Embryonic facial prominence (tissue), 1 donor: Measurements from ENCODE around the gene CREB3L1.

Experiments used
- DNase-seq: peaks from one replicate; pipeline ENCODE4 v3.0.0-alpha.2; 2016; ENCODE audit errors: extremely low spot score

CREB3L1 gene

DNA sequence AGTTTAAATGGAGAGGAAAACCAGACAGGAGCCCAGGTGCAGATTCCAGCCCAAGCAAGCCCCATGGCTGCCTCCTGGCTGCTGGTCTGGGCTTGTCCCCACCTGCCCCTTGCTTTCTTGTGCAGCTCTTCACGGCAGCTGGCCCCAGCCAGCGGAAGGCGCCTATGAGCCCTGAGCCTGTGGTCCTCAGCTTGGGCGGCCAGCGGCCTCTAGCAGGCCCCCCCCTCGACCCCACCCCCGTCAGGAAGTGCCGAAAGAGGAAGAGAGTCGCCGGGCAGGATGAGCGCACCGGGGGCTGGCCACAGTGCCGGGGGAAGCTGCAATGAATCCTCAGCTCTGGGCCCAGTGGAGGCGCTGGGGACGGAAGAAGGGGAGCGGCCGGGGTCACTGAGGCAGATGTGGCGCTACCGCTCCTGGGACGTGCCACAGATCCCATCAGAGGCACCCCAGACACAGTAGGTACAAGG, 67.7 kb downstream of the CREB3L1 start:
- DNase-seq = no peak

DNA sequence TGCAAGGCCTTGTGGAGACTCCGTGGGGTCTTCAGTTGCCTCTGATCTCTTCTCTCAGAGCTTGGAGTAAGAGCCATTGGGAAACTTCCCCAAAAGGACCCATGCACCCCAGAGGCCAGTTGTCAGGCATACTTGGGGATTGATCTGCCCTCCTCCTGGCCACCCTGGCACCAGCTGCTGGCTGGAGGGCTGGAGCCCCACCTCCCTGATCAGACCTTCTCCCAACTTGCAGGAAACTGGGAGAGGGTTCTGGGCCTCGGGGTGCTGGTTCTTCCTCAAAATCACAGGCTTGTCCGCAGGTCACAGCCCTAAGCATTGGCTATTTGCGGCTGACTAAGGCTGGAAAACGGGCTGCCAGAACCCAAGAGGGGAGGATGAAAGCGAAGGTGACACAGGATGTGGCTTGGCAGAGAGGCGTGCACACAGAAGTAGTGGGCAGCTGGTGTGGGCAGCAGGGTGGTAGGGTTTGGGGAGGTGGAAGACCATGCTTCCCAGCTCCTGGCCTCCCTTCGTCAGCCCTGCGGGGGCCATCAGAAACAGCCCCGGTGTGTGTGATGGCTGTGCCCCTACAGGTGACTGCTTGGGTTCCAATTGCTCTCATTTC, 68.5 kb downstream of the CREB3L1 start:
- no peak for DNase-seq

GRCh38 chr11:46346886-46347636, 69.6 kb downstream of the CREB3L1 start, which contains the start of gene DGKZ:
TSS of gene DGKZ (plus strand) at chr11:46347463. CDS start at chr11:46347660, 197 bp downstream.
- no peak for DNase-seq

- no peak for DNase-seq
Measured at GRCh38 chr11:46347637-46348311, 70.3 kb downstream of the CREB3L1 start.

- no peak for DNase-seq
Measured at GRCh38 chr11:46348566-46349401, 71.3 kb downstream of the CREB3L1 start.

- DNase-seq = no peak
Measured at GRCh38 chr11:46350695-46351094, 73.2 kb downstream of the CREB3L1 start.

GRCh38 chr11:46351148-46351547, 73.7 kb downstream of the CREB3L1 start:
- DNase-seq = no peak

DNA sequence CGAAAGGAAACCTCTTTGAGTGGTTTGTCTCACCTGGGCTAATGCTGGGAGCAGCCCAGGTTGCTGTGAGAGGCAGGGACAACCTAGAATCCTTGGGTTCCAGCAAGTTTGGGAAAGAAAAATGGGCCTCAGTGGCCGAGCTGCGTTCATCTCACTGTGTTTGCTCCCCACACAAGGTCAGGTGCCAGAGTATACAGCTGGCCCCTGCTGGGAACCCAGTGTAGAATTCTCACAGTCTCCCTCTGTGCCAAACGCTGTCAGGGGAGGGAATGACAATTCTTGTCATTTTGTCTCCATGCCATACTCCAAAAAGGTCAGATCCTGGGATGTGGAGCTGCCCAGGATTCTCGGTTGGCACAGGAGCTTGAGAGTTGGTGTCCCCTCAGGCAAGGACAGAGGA, 74.1 kb downstream of the CREB3L1 start:
- DNase-seq = no peak

GRCh38 chr11:46352063-46352841, 74.8 kb downstream of the CREB3L1 start:
- DNase-seq = no peak

GRCh38 chr11:46353698-46354097, 76.2 kb downstream of the CREB3L1 start:
- no peak for DNase-seq

- no peak for DNase-seq
Measured at GRCh38 chr11:46356924-46357482, 79.5 kb downstream of the CREB3L1 start.

- no peak for DNase-seq
Measured at GRCh38 chr11:46357483-46357936, 80.0 kb downstream of the CREB3L1 start.

DNA sequence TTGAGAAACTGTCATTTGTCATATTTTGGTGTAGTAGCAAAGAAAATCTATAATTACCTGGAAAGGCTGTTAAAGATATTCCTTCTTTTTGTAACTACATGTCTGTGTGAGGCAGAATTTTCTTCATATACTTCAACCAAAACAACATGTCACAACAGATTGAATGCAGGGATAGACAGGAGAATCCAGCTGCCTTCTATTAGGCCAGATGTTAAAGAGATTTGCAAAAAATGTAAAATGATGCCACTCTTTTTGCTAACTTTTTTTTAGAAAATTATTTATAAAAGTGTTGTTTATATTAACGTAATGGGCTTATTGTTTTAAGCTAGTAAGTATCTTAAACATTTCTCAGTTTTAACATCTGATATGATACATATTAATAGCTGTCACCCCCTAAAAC, 82.5 kb downstream of the CREB3L1 start:
- no peak for DNase-seq

- no peak for DNase-seq
Measured at GRCh38 chr11:46360878-46361277, 83.4 kb downstream of the CREB3L1 start.

DNA sequence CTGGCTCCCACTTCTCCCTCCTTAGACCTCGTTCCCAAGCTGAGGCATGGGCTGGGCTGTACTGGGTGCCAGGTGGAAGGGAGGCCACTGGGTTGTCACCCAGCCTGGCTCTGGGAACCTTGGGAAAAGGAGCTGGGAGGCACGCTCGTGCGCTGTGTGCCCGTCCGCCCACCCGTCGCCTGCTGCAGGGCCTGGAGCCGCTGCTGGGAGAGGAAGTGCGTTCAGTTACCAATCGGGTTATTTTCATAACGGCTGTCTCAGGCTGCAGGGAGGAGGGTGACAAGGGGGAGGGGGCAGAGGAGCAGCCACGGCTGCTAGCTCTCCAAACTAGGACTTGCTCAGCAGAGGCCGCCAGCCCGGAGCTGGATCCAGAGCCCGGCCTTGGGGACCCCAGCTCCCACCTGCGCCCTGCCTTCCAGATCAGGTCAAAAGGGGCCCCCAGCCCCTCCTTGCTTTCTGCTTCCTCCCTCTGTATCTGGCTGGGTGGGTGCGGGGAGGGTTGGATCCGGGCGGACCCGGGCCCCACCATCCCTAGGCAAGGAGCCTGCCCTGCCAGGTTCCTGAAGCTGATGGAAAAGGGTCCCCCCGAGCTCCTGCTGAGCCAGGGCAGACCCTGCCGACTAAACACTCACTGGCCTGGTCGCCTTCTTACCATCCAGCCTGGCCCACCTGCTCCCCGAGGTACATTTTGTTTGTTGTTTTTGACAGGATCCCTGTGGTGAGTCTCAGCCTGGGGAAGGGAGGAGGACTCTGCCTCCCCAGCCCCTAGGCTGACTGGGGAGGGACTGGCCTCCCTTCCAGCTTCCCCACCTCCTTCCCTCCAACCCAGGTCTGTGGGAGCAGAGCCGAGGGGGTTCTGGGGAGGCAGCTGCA, 84.1 kb downstream of the CREB3L1 start:
- DNase-seq = no peak

- DNase-seq = no peak
Measured at GRCh38 chr11:46362156-46363030, 84.9 kb downstream of the CREB3L1 start.

GRCh38 chr11:46363031-46363407, 85.6 kb downstream of the CREB3L1 start:
- DNase-seq = no peak

DNA sequence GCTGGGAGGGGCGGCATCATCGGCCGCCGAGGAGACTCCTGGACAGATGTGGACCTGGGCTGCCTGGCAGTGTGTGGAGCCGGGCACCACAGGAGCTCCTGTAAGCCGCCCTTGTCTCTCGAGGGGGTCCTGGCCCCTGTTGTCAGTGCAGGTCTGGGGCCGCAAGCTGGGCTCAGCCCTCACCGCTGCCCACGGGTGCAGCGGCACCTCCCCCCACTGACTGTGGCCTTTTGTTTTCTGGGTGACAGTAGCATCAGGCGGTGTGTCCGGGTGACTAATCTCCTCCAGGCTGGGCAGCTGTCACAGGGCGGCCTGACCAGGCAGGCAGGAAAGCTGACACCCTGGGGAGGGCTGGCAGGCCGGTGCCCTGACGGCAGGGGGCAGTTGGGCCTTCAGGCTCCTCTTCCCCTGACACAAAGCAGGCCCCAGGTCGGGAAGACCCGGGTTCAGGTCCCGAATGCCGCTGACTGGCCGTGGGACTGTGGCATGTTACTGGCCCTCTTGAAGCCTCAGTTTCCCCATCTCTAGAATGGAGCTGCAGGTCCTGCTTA, 86.1 kb downstream of the CREB3L1 start:
- no peak for DNase-seq
